Karpas-422 (cell line): ENCODE data around the gene MAEA. TPM values are rescaled to one million over a fixed set of nuclear protein-coding genes. Genes with fewer than 3 reads are reported as not detected.
A peak's percentile ranks its signal among the peaks of the same experiment; 100 is the strongest.

Source experiments
- DNase-seq: peaks from one replicate; pipeline ENCODE4 v3.0.0-alpha.2; 2015
- H2AFZ ChIP-seq: fragments of 200-600 bp; sonication (generic); 2 replicates; pipeline ENCODE4 v1.6.1; 2014; ENCODE audit warnings: antibody characterized with exemption, low read length, mixed read lengths
- H3K27ac ChIP-seq: fragments of 200-600 bp; sonication (generic); 2 replicates; pipeline ENCODE4 v1.5.1; 2014; ENCODE audit warnings: mild to moderate bottlenecking, low read length, moderate library complexity
- H3K27me3 ChIP-seq: fragments of 200-600 bp; sonication (generic); 2 replicates; pipeline ENCODE4 v1.6.1; 2014; ENCODE audit warnings: low read length, mixed read lengths
- H3K36me3 ChIP-seq: fragments of 200-600 bp; sonication (generic); 2 replicates; pipeline ENCODE4 v1.6.1; 2014; ENCODE audit warnings: low read length, mixed read lengths; ENCODE audit not compliant: insufficient read depth
- H3K4me1 ChIP-seq: fragments of 200-600 bp; sonication (generic); 2 replicates; pipeline ENCODE4 v1.6.1; 2014; ENCODE audit warnings: mild to moderate bottlenecking, low read length, mixed read lengths
- H3K4me2 ChIP-seq: fragments of 200-600 bp; sonication (generic); 2 replicates; pipeline ENCODE4 v1.6.1; 2014; ENCODE audit warnings: low read length, low read depth, mild to moderate bottlenecking; ENCODE audit not compliant: poor library complexity, severe bottlenecking
- H3K4me3 ChIP-seq: fragments of 200-600 bp; sonication (generic); 2 replicates; pipeline ENCODE4 v1.5.1; 2014; ENCODE audit warnings: mild to moderate bottlenecking, antibody characterized with exemption, low read length, mixed read lengths
- H3K79me2 ChIP-seq: fragments of 200-600 bp; sonication (generic); 2 replicates; pipeline ENCODE4 v1.6.1; 2014; ENCODE audit warnings: mild to moderate bottlenecking, low read length, mixed read lengths
- H3K9ac ChIP-seq: fragments of 200-600 bp; sonication (generic); 2 replicates; pipeline ENCODE4 v1.6.0; 2014; ENCODE audit warnings: low read length
- H3K9me2 ChIP-seq: fragments of 200-600 bp; sonication (generic), shearing (Covaris generic); replicated peaks from 2 replicates; pipeline ENCODE4 v1.6.0; 2014; ENCODE audit warnings: mild to moderate bottlenecking, low read length, moderate library complexity; ENCODE audit not compliant: insufficient read depth
- H3K9me3 ChIP-seq: fragments of 300-700, 200-600 bp; sonication (generic); 2 replicates; pipeline ENCODE4 v1.6.1; 2014; ENCODE audit warnings: low read length, mixed read lengths
- H4K20me1 ChIP-seq: fragments of 200-600 bp; sonication (generic); 2 replicates; pipeline ENCODE4 v1.6.1; 2014; ENCODE audit warnings: mild to moderate bottlenecking, antibody characterized with exemption, low read length, low read depth; ENCODE audit not compliant: insufficient read depth
- total RNA-seq: library from RNA; depleted of rRNA; stranded (reverse); fragments of >200 nt; shearing (Covaris generic); gene quantifications from 2 replicates; pipeline ENCODE4 v1.2.3, GENCODE V29; 2014; ENCODE audit warnings: low replicate concordance

Gene MAEA
- total RNA-seq, 1 experiment from 2014 or later, result 31.3 TPM

DNA sequence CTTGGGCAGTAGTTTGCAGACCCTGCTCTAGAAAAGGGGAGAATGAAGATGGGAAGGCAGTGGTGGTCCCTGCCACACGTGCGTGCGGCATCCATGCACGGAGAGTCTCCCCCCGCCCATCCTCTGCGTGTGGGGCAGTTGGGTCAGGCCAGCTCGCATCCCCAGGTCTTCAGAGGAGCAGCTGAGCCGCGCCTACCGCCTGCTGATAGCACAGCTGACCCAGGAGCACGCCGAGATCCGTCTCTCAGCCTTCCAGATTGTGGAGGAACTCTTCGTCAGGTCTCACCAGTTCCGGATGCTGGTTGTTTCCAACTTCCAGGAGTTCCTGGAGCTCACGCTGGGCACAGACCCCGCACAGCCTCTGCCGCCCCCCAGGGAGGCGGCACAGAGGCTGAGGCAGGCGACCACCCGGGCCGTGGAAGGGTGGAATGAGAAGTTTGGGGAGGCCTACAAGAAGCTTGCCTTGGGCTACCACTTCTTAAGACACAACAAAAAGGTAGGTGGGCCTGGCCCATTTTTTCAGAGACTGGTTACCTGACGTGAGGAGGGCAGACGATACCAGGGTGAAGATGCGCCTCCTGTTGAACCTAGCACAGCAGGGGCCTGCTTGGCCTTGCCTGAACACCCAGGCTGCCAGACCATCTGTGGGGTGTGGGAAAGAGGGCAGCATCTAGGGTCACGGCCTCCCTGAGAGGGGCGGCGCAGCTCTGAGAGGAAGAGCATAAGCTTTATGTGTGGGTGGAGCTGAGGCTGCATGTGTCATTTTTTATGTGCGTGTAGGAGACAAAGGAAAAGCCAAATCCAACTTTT, 59.9 kb downstream of the MAEA start:
- no peak for DNase-seq
- no peaks in the 10 kb centered on the region for H3K36me3 ChIP-seq
- H3K4me3 ChIP-seq, result no peak overlapping the region

DNA sequence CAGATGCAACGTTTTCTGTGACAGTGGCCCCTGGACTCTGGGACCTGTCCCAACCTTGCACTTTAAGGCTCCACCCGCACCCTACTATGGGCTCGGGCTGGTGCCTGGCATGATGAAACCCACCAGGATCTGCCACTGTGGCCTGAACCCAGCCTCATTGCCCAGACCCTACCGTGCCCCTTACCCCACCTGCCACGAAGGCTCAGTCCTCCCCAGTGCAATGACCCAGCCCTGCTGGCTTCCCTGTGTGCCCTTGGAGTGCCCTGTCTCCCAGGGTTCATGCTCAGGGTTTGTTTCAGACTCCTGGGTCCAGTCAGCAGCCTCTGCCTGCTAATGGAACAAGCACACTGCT, 60.5 kb downstream of the MAEA start:
- no peak overlapping the region for H3K9ac ChIP-seq
- H3K9me2 ChIP-seq, result no peaks in the 10 kb centered on the region
- no peak overlapping the region for H3K4me2 ChIP-seq
- H3K4me3 ChIP-seq, result no peak overlapping the region
- no peaks in the 10 kb centered on the region for H3K27me3 ChIP-seq
- H2AFZ ChIP-seq, result no peak overlapping the region
- H4K20me1 ChIP-seq, result no peaks in the 10 kb centered on the region
- H3K9me3 ChIP-seq, result no peaks in the 10 kb centered on the region
- DNase-seq, result no peak
- H3K27ac ChIP-seq, result no peak overlapping the region
- no peaks in the 10 kb centered on the region for H3K36me3 ChIP-seq
- H3K79me2 ChIP-seq, result peaks cover 35% of the 10 kb centered on the region
- H3K4me1 ChIP-seq, result peaks cover 24% of the 10 kb centered on the region

More for the DNA sequence above, 59.9 kb downstream of the MAEA start:
- Histone ChIP-seq H3K4me1 (peaks cover 30% of the 10 kb centered on the region), H3K9ac (peak overlapping the region; percentile 7; the same call in 1 of the 2 replicates), H2AFZ (no peak overlapping the region), H3K4me2 (no peak overlapping the region), H3K27ac (no peak overlapping the region), H3K9me3 (no peaks in the 10 kb centered on the region), H3K79me2 (peaks cover 40% of the 10 kb centered on the region), H4K20me1 (no peaks in the 10 kb centered on the region), H3K27me3 (no peaks in the 10 kb centered on the region), H3K9me2 (no peaks in the 10 kb centered on the region)

DNA sequence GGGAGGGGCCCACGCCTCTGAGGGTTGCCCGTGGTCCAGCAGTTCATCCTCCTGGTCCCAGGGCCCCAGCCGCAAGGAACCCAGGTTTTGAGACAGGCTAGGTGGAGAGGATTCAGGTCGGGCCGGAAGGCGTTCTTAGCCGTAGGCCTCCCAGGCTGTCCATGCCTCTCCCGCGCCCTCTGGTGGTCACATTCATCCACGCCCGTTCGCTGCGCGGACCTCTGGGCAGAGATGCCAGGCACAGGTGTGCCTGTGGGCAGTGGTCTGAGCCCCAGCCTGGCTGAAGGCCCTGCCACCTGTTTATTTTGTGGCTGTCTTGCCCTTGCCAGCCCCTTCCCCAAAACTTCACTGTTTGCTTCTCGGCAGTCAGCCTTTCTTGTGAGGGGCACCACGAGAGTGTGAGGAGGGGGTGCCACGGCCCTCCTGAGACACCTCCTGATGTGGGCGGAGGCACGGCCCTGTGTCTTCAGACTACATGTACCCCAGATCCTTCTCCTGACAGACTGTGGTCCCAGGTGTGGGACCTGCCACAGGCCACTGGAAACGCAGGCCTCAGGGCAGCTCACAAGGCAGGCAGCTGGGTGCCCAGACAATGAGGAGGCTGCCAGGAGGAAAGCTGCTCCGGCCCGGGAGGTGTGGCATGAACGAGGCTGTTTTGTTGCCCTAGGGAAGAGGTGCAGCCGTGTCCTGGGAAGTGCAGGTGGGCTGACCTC, 62.3 kb downstream of the MAEA start:
- Histone ChIP-seq H3K79me2 (peaks cover 24% of the 10 kb centered on the region), H3K27me3 (no peaks in the 10 kb centered on the region), H4K20me1 (no peaks in the 10 kb centered on the region), H3K27ac (no peak overlapping the region), H3K4me1 (peaks cover 17% of the 10 kb centered on the region), H2AFZ (no peak overlapping the region; the same call in 1 of the 2 replicates), H3K36me3 (no peaks in the 10 kb centered on the region), H3K4me2 (no peak overlapping the region), H3K4me3 (no peak overlapping the region), H3K9me3 (no peaks in the 10 kb centered on the region), H3K9me2 (no peaks in the 10 kb centered on the region), H3K9ac (peak overlapping the region; percentile 27; the same call in 1 of the 2 replicates)
- DNase-seq, result peak; percentile 94

DNA sequence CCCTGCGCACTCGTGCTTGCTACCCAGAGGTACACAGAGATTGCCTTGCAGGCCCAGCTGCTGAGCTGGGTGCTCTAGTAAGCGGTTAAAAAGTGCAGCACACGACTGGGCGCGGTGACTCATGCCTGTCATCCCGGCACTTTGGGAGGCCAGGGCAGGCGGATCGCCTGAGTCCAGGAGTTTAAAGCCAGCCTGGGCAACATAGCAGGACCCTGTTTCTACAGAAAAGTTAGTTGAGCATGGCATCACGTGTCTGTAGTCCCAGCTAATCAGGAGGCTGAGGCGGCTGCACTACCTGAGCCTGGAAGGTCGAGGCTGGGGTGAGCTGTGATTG, 62.8 kb downstream of the MAEA start:
- Histone ChIP-seq H4K20me1 (no peaks in the 10 kb centered on the region), H3K4me2 (no peak overlapping the region), H3K79me2 (peaks cover 22% of the 10 kb centered on the region), H3K4me3 (no peak overlapping the region), H3K9ac (no peak overlapping the region), H3K36me3 (no peaks in the 10 kb centered on the region), H3K27me3 (no peaks in the 10 kb centered on the region), H2AFZ (no peak overlapping the region), H3K9me3 (no peaks in the 10 kb centered on the region), H3K27ac (no peak overlapping the region), H3K9me2 (no peaks in the 10 kb centered on the region), H3K4me1 (peaks cover 17% of the 10 kb centered on the region)
- DNase-seq, result no peak

DNA sequence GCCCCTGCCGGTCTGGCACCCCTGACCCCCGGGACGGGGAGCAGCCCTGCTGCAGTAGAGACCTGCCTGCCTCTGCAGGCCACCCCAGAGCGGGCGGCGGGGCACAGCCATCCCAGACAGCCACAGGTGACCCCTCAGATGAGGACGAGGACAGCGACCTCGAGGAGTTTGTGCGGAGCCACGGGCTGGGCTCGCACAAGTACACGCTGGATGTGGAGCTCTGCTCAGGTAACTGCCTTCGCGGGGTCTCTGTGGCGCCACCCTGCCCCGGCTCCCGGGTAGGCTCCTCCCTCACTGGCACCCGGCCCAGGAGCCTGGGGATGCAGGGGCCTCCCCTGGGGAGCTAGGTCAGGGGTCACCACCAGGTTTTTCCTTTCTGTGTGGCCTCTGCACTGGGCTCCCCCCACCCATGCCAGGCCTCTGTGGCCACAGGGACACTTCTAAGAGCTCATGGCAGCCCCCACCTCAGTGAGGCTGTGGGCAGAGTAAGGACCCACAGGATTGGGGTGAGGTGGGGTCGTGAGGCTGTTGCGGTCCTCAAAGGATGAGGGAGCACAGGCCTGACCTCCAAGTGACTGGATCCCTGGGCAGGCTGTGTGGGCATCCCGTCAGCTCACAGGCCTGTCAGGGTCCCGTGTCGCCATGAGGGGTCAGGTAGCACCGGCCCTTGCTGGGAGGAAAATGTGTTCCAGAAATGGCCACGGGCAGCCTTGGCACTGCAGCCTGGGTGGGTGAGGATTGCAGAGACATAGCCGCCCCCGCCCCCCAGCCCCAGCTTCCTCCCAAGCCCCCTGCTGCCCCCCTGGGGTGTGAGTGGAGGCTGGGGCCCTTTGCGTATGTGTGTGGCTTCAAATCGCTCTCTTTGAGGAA, 63.7 kb downstream of the MAEA start:
- H3K9me2 ChIP-seq, result no peaks in the 10 kb centered on the region
- H3K4me3 ChIP-seq, result no peak overlapping the region
- H3K27ac ChIP-seq, result no peak overlapping the region
- DNase-seq, result no peak
- H3K9me3 ChIP-seq, result no peaks in the 10 kb centered on the region
- peaks cover 9% of the 10 kb centered on the region for H3K4me1 ChIP-seq
- H3K79me2 ChIP-seq, result peaks cover 13% of the 10 kb centered on the region
- H3K27me3 ChIP-seq, result no peaks in the 10 kb centered on the region
- no peak overlapping the region for H3K9ac ChIP-seq
- no peaks in the 10 kb centered on the region for H4K20me1 ChIP-seq
- no peaks in the 10 kb centered on the region for H3K36me3 ChIP-seq
- H3K4me2 ChIP-seq, result no peak overlapping the region
- H2AFZ ChIP-seq, result no peak overlapping the region

DNA sequence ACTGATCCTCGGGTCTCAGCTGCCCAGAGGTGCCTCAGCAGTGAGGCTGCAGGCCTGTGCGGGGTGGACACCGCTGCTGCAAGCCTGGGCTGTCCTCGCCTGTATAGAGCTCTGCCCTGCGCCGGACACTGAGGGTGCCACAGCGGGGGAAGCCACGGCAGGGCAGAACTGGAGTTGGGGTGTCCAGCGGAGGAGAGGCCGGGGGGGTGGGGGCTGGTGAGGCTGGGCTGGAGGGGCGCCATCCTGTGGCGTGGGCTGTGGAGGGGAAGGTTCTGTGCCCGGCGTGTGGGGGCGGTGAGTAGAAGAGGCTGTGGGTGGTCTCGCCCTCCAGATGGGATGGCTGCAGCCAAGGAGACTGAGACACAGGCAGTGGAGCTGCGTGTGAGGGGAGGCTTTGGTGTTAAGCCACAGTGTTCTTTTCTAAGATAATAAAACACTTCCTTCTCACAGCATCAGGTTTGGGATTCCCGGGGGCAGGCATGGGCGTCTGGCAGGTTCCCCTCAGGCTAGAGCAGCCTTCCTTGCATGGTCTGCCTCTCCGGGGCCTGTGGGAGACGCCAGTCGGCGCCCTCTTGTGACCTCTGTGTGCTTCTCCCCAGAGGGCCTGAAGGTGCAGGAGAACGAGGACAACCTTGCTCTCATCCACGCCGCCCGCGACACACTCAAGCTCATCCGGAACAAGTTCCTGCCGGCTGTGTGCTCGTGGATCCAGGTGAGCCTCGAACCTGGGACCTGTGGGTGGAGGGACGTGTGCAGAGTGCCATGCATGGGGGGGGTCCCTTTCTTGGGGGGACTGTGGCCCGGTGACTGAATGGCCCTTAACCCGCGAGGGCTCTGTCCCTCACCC, 64.7 kb downstream of the MAEA start:
- Histone ChIP-seq H3K4me1 (peaks cover 3% of the 10 kb centered on the region), H3K9me3 (no peaks in the 10 kb centered on the region), H3K79me2 (peaks cover 4% of the 10 kb centered on the region; the same call in 1 of the 2 replicates), H3K36me3 (no peaks in the 10 kb centered on the region), H3K27me3 (no peaks in the 10 kb centered on the region), H3K4me2 (no peak overlapping the region), H3K9ac (no peak overlapping the region), H2AFZ (no peak overlapping the region), H4K20me1 (no peaks in the 10 kb centered on the region), H3K9me2 (no peaks in the 10 kb centered on the region), H3K27ac (no peak overlapping the region), H3K4me3 (no peak overlapping the region)
- no peak for DNase-seq

DNA sequence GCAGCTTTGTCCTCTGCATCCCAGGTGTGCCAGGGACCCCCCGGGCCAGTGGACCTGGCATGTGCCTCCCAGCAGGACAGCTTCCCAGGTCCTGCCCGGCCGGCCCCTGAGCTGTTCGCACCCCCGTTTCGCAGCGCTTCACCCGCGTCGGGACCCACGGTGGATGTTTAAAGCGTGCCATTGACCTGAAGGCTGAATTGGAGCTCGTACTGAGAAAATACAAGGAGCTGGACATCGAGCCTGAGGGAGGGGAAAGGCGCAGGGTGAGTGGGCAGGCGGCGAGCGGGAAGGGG, 65.2 kb downstream of the MAEA start:
- Histone ChIP-seq H3K36me3 (no peaks in the 10 kb centered on the region), H3K79me2 (no peaks in the 10 kb centered on the region), H3K4me3 (no peak overlapping the region), H3K27ac (no peak overlapping the region), H3K9me2 (no peaks in the 10 kb centered on the region), H2AFZ (no peak overlapping the region), H4K20me1 (no peaks in the 10 kb centered on the region), H3K9ac (no peak overlapping the region), H3K4me1 (peaks cover 3% of the 10 kb centered on the region), H3K9me3 (no peaks in the 10 kb centered on the region), H3K4me2 (no peak overlapping the region), H3K27me3 (no peaks in the 10 kb centered on the region)
- no peak for DNase-seq
